NCI-H69 (cell line): Measurements from ENCODE around the gene PHKA1.
"Not testable (repeated sequence)": the region's sequence is repeated elsewhere in the genome, so short reads cannot be mapped to it uniquely, and the experiment has no call there.

Experiments
- DNase-seq: peaks from one replicate; lab custom pipeline; 2025; lab: John Stamatoyannopoulos, UW

The PHKA1 gene

GRCh38 chrX:72666451-72666850 is 47.7 kb downstream of the PHKA1 start:
- DNase-seq: no peak

GRCh38 chrX:72663737-72664136 is 50.4 kb downstream of the PHKA1 start:
- DNase-seq: no peak

GRCh38 chrX:72662020-72662747 is 51.9 kb downstream of the PHKA1 start:
- no peak for DNase-seq

GRCh38 chrX:72659723-72660122 is 54.4 kb downstream of the PHKA1 start:
- DNase-seq: peak; percentile 81

- peak; percentile 73 for DNase-seq
These were observed 62.0 kb downstream of the PHKA1 start for GRCh38 chrX:72652082-72652481.

GRCh38 chrX:72644946-72645345 is 69.2 kb downstream of the PHKA1 start:
- DNase-seq: no peak

- DNase-seq: no peak
These were observed 72.5 kb downstream of the PHKA1 start for GRCh38 chrX:72641611-72642010.

GRCh38 chrX:72635930-72636329 is 78.2 kb downstream of the PHKA1 start:
- DNase-seq: no peak

GRCh38 chrX:72634331-72634730 is 79.8 kb downstream of the PHKA1 start:
- DNase-seq: no peak

- DNase-seq: no peak
These were observed 83.9 kb downstream of the PHKA1 start for GRCh38 chrX:72630185-72630584.

GRCh38 chrX:72624194-72624593 is 89.9 kb downstream of the PHKA1 start:
- peak; percentile 8 for DNase-seq

GRCh38 chrX:72621625-72622485 is 92.3 kb downstream of the PHKA1 start:
- no peak for DNase-seq

- DNase-seq: no peak
These were observed 92.9 kb downstream of the PHKA1 start for GRCh38 chrX:72621163-72621562.

GRCh38 chrX:72620550-72621145 is 93.5 kb downstream of the PHKA1 start:
- no peak for DNase-seq

GRCh38 chrX:72609313-72609712 is 104.8 kb downstream of the PHKA1 start:
- peak; percentile 1 for DNase-seq

- no peak for DNase-seq
These were observed 109.4 kb downstream of the PHKA1 start for GRCh38 chrX:72604705-72605104.

GRCh38 chrX:72604112-72604511 is 110.0 kb downstream of the PHKA1 start:
- no peak for DNase-seq

- not testable (repeated sequence) for DNase-seq
These were observed 123.1 kb downstream of the PHKA1 start for GRCh38 chrX:72591038-72591437.

- no peak for DNase-seq
These were observed 129.9 kb downstream of the PHKA1 start for GRCh38 chrX:72584163-72584562.

- DNase-seq: no peak
These were observed 137.8 kb downstream of the PHKA1 start for GRCh38 chrX:72576141-72576894.

- DNase-seq: no peak
These were observed 141.0 kb downstream of the PHKA1 start for GRCh38 chrX:72573158-72573511.
